ENCODE results near the gene PPP6C. TPM values are rescaled to one million over a fixed set of nuclear protein-coding genes. Genes with fewer than 3 reads are reported as not detected.

PPP6C gene
- total and polyA plus RNA-seq, 2 of the 13 experiments (the other 11 are each of a cell fraction or from before 2014, with no cell fraction given) = 18.5 to 20.9 TPM

GRCh38 chr9:125200216-125201047, 10.8 kb upstream of the PPP6C start, which contains the start of gene RABEPK (continued):
- TF ChIP-seq HNRNPLL (IDR thresholded peaks at IDR 0.05; ENCODE audit: low read depth, low read length, poor library complexity, severe bottlenecking) = peak; percentile 80
- TF ChIP-seq ZNF598 (CRISPR knock-in tag; IDR thresholded peaks at IDR 0.05; ENCODE audit: borderline replicate concordance) = peak; percentile 35; the same call in 1 of the 2 replicates
- TF ChIP-seq NR0B2 (CRISPR knock-in tag; IDR thresholded peaks at IDR 0.05) = peak; percentile 82; the same call in 1 of the 2 replicates
- no peak for TF ChIP-seq ZNF101 (CRISPR knock-in tag; IDR thresholded peaks at IDR 0.05; ENCODE audit: borderline replicate concordance, low read depth)
- TF ChIP-seq CCDC6 (CRISPR knock-in tag; IDR thresholded peaks at IDR 0.05) = peak; percentile 30; the same call in 1 of the 2 replicates
- TF ChIP-seq STAT6 (CRISPR knock-in tag; IDR thresholded peaks at IDR 0.05; ENCODE audit: borderline replicate concordance) = peak; percentile 17; the same call in 1 of the 2 replicates
- peak; percentile 50; the same call in 1 of the 2 replicates for TF ChIP-seq REPIN1 (CRISPR knock-in tag; IDR thresholded peaks at IDR 0.05; ENCODE audit: borderline replicate concordance, low read depth)
- TF ChIP-seq ASH2L (IDR thresholded peaks at IDR 0.05; ENCODE audit: insufficient read length, low read depth, low read length) = peak; percentile 74
- peak; percentile 43; the same call in 1 of the 2 replicates for TF ChIP-seq IKZF5 (CRISPR knock-in tag; IDR thresholded peaks at IDR 0.05)
- TF ChIP-seq ZNF574 (CRISPR knock-in tag; IDR thresholded peaks at IDR 0.05) = peak; percentile 65
- TF ChIP-seq BORCS8-MEF2B (CRISPR knock-in tag; IDR thresholded peaks at IDR 0.05) = no peak
- TF ChIP-seq TFAP4 (IDR thresholded peaks at IDR 0.05; ENCODE audit: borderline replicate concordance, low read depth) = peak; percentile 76; the same call in 1 of the 2 replicates
- TF ChIP-seq HDAC1 (CRISPR knock-in tag; IDR thresholded peaks at IDR 0.05) = peak; percentile 91
- 0 out of 2 replicates have a peak, but pooled peaks have one; percentile 56 for TF ChIP-seq SIN3A (IDR thresholded peaks at IDR 0.05; ENCODE audit: borderline replicate concordance, low read depth, low read length)
